ENCODE data around the gene PALLD.

Gene PALLD

GRCh38 chr4:168761066-168761465 is 264.2 kb downstream of the PALLD start:
- Histone ChIP-seq H3K4me3 (ENCODE audit: low read depth, low read length) (no peak overlapping the region), H3K36me3 (ENCODE audit: control insufficient read depth in 2 of 2, insufficient read depth in 1 of 2, low read length in 2 of 2) (no peaks in the 10 kb centered on the region), H3K27ac (ENCODE audit: extremely low read depth, low read depth, low read length) (no peak overlapping the region), H3K4me1 (ENCODE audit: control insufficient read depth, insufficient read depth, low read length) (no peaks in the 10 kb centered on the region), H3K9me3 (ENCODE audit: control insufficient read depth, insufficient read depth, low read depth, low read length) (no peaks in the 10 kb centered on the region)
- TF ChIP-seq ZNF354C (tag by site-specific recombination; IDR thresholded peaks at IDR 0.05; ENCODE audit: borderline replicate concordance, low read depth) (no peak), GLIS2 (tag by site-specific recombination; IDR thresholded peaks at IDR 0.05) (no peak), ZNF211 (tag by site-specific recombination; IDR thresholded peaks at IDR 0.05; ENCODE audit: low read depth) (no peak), ZNF362 (tag by site-specific recombination; IDR thresholded peaks at IDR 0.05) (no peak), ZNF366 (tag by site-specific recombination; conservative IDR thresholded peaks at IDR 0.05) (no peak)
- CTCF ChIA-PET = no interaction called here
- POLR2A ChIA-PET = no interaction called here

- POLR2A ChIA-PET = no interaction called here
- CTCF ChIA-PET = no interaction called here
These were observed 268.5 kb downstream of the PALLD start for GRCh38 chr4:168765322-168765721.

GRCh38 chr4:168765726-168766125 is 268.9 kb downstream of the PALLD start:
- H3K9me3 ChIP-seq (ENCODE audit: control insufficient read depth, insufficient read depth, low read depth, low read length) = no peaks in the 10 kb centered on the region
- CTCF ChIA-PET = no interaction called here
- no peaks in the 10 kb centered on the region for H3K36me3 ChIP-seq (ENCODE audit: control insufficient read depth in 2 of 2, insufficient read depth in 1 of 2, low read length in 2 of 2)
- H3K4me1 ChIP-seq (ENCODE audit: control insufficient read depth, insufficient read depth, low read length) = no peaks in the 10 kb centered on the region
- no peak overlapping the region for H3K4me3 ChIP-seq (ENCODE audit: low read depth, low read length)
- TF ChIP-seq PRDM10 (tag by site-specific recombination; IDR thresholded peaks at IDR 0.05) (0 out of 2 replicates have a peak, but pooled peaks have one; percentile 13), ZNF449 (tag by site-specific recombination; IDR thresholded peaks at IDR 0.05) (no peak)
- no peak overlapping the region for H3K27ac ChIP-seq (ENCODE audit: extremely low read depth, low read depth, low read length)
- POLR2A ChIA-PET = no interaction called here

More at GRCh38 chr4:168765322-168765721, 268.5 kb downstream of the PALLD start:
- H3K9me3 ChIP-seq (ENCODE audit: control insufficient read depth, insufficient read depth, low read depth, low read length) = no peaks in the 10 kb centered on the region
- TF ChIP-seq ZBTB26 (tag by site-specific recombination; optimal IDR thresholded peaks at IDR 0.05) = no peak
- no peak for TF ChIP-seq ZBTB6 (tag by site-specific recombination; IDR thresholded peaks at IDR 0.05)
- TF ChIP-seq ZNF138 (tag by site-specific recombination; IDR thresholded peaks at IDR 0.05; ENCODE audit: borderline replicate concordance) = no peak
- no peak for TF ChIP-seq ZNF416 (tag by site-specific recombination; IDR thresholded peaks at IDR 0.05)
- TF ChIP-seq ZNF701 (tag by site-specific recombination; IDR thresholded peaks at IDR 0.05) = no peak
- no peak for TF ChIP-seq CTCF (tag by site-specific recombination; IDR thresholded peaks at IDR 0.05)
- no peak for TF ChIP-seq KLF16 (tag by site-specific recombination; IDR thresholded peaks at IDR 0.05)
- TF ChIP-seq ZBTB48 (tag by site-specific recombination; IDR thresholded peaks at IDR 0.05) = no peak
- no peak for TF ChIP-seq ZNF112 (tag by site-specific recombination; IDR thresholded peaks at IDR 0.05)
- no peak for TF ChIP-seq BCL11B (tag by site-specific recombination; IDR thresholded peaks at IDR 0.05; ENCODE audit: low read depth)
- TF ChIP-seq EGR2 (tag by site-specific recombination; IDR thresholded peaks at IDR 0.05; ENCODE audit: low read depth) = no peak
- no peak for TF ChIP-seq ZNF2 (tag by site-specific recombination; IDR thresholded peaks at IDR 0.05)
- H3K36me3 ChIP-seq (ENCODE audit: control insufficient read depth in 2 of 2, insufficient read depth in 1 of 2, low read length in 2 of 2) = no peaks in the 10 kb centered on the region
- no peak overlapping the region for H3K4me3 ChIP-seq (ENCODE audit: low read depth, low read length)
- H3K27ac ChIP-seq (ENCODE audit: extremely low read depth, low read depth, low read length) = no peak overlapping the region
- no peaks in the 10 kb centered on the region for H3K4me1 ChIP-seq (ENCODE audit: control insufficient read depth, insufficient read depth, low read length)

Measured in HEK293 (cell line).